ENCODE measurements around the gene RPL37A.

RPL37A gene

DNA sequence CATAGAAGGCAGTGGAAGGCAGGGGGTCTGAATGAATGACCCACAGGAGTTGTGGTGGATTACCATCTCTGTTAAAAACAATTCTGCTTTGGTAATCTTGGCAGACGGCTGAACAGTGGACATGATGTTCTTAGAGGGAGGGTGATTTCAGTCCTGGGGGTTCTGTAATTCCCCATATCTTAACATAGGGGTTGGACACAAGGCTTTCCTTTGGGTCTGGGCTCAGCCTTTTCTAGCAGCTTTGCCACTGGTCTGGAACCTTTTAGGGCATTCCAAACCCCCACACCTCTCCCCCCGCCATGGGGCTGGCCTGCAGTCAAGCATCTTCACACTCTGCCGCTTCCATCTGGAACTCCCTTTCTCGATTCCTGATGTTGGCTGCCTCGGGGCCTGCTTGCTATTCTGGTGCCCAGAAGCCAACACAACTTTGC lies 50.3 kb downstream of the RPL37A start:
- Histone ChIP-seq H3K27ac (no peak overlapping the region), H3K9ac (no peak overlapping the region), H4K20me1 (ENCODE audit: insufficient read depth) (no peaks in the 10 kb centered on the region), H3K4me1 (ENCODE audit: low read depth, poor library complexity, severe bottlenecking) (no peaks in the 10 kb centered on the region), H3K79me2 (ENCODE audit: insufficient read depth, low read depth) (no peaks in the 10 kb centered on the region), H3K4me3 (IDR thresholded peaks at IDR 0.05; ENCODE audit: insufficient read depth, low read depth, low read length) (no peak overlapping the region), H3K36me3 (ENCODE audit: insufficient read depth) (no peaks in the 10 kb centered on the region), H3K27me3 (ENCODE audit: insufficient read depth, low read depth) (no peaks in the 10 kb centered on the region), H2AFZ (ENCODE audit: low read depth) (no peak overlapping the region), H3K4me2 (no peak overlapping the region)
- TF ChIP-seq, protein P1, sequence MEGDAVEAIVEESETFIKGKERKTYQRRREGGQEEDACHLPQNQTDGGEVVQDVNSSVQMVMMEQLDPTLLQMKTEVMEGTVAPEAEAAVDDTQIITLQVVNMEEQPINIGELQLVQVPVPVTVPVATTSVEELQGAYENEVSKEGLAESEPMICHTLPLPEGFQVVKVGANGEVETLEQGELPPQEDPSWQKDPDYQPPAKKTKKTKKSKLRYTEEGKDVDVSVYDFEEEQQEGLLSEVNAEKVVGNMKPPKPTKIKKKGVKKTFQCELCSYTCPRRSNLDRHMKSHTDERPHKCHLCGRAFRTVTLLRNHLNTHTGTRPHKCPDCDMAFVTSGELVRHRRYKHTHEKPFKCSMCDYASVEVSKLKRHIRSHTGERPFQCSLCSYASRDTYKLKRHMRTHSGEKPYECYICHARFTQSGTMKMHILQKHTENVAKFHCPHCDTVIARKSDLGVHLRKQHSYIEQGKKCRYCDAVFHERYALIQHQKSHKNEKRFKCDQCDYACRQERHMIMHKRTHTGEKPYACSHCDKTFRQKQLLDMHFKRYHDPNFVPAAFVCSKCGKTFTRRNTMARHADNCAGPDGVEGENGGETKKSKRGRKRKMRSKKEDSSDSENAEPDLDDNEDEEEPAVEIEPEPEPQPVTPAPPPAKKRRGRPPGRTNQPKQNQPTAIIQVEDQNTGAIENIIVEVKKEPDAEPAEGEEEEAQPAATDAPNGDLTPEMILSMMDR (conservative IDR thresholded peaks at IDR 0.05; ENCODE audit: low read depth, low read length): no peak

GRCh38 chr2:216549926-216550690 lies 51.5 kb downstream of the RPL37A start:
- Histone ChIP-seq H4K20me1 (ENCODE audit: insufficient read depth) (no peaks in the 10 kb centered on the region), H3K27ac (no peak overlapping the region), H2AFZ (ENCODE audit: low read depth) (no peak overlapping the region), H3K27me3 (ENCODE audit: insufficient read depth, low read depth) (no peaks in the 10 kb centered on the region), H3K4me3 (IDR thresholded peaks at IDR 0.05; ENCODE audit: insufficient read depth, low read depth, low read length) (no peak overlapping the region), H3K36me3 (ENCODE audit: insufficient read depth) (no peaks in the 10 kb centered on the region), H3K4me2 (no peak overlapping the region), H3K79me2 (ENCODE audit: insufficient read depth, low read depth) (no peaks in the 10 kb centered on the region), H3K9ac (no peak overlapping the region), H3K4me1 (ENCODE audit: low read depth, poor library complexity, severe bottlenecking) (no peaks in the 10 kb centered on the region)
- TF ChIP-seq, protein P1 (conservative IDR thresholded peaks at IDR 0.05; ENCODE audit: low read depth, low read length): no peak

DNA sequence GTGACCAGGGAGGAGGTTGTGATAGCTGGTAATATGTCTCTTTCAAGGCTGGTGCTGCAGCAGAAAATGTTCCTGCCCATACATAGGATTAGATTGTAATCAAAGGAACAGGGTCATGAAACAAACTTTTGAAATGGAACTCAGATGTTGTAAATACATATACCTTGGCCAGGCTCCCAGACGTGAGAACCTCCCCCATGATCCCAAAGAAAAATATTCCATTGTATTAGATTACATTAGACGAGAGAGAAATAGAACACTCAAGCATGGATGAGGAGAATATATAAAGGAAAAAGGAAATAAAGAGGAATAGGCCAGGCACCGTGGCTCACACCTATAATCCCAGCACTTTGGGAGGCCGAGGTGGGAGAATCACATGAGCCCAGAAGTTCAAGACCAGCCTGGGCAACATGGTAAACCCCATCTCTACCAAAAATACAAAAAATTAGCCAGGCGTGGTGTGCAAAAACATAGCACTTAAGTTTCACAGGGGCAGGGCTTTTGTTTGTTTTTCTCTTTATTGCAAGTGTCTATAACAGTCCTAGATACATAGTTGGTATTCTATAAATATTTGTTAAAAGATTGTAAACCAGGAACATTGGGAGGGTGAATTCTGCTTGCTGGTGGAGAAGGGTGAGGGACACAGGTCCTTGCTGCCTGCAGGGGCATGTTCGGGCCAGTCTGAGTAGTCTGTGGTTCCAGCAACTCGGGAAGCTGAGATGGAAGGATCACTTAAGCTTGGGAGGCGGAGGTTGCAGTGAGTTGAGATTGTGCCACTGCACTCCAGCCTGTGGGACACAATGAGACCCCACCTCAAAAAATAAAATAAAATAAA lies 52.8 kb downstream of the RPL37A start:
- Histone ChIP-seq H3K27me3 (ENCODE audit: insufficient read depth, low read depth) (no peaks in the 10 kb centered on the region), H4K20me1 (ENCODE audit: insufficient read depth) (no peaks in the 10 kb centered on the region), H2AFZ (ENCODE audit: low read depth) (no peak overlapping the region), H3K4me3 (IDR thresholded peaks at IDR 0.05; ENCODE audit: insufficient read depth, low read depth, low read length) (no peak overlapping the region), H3K79me2 (ENCODE audit: insufficient read depth, low read depth) (no peaks in the 10 kb centered on the region), H3K4me2 (no peak overlapping the region), H3K9ac (no peak overlapping the region), H3K27ac (no peak overlapping the region), H3K36me3 (ENCODE audit: insufficient read depth) (no peaks in the 10 kb centered on the region), H3K4me1 (ENCODE audit: low read depth, poor library complexity, severe bottlenecking) (no peaks in the 10 kb centered on the region)
- TF ChIP-seq, protein P1 (conservative IDR thresholded peaks at IDR 0.05; ENCODE audit: low read depth, low read length): no peak

- Histone ChIP-seq H3K4me3 (IDR thresholded peaks at IDR 0.05; ENCODE audit: insufficient read depth, low read depth, low read length) (no peak overlapping the region), H3K79me2 (ENCODE audit: insufficient read depth, low read depth) (no peaks in the 10 kb centered on the region), H3K27me3 (ENCODE audit: insufficient read depth, low read depth) (no peaks in the 10 kb centered on the region), H3K4me1 (ENCODE audit: low read depth, poor library complexity, severe bottlenecking) (no peaks in the 10 kb centered on the region), H3K36me3 (ENCODE audit: insufficient read depth) (no peaks in the 10 kb centered on the region), H3K9ac (no peak overlapping the region), H4K20me1 (ENCODE audit: insufficient read depth) (no peaks in the 10 kb centered on the region), H2AFZ (ENCODE audit: low read depth) (no peak overlapping the region), H3K4me2 (no peak overlapping the region), H3K27ac (no peak overlapping the region)
- TF ChIP-seq, protein P1 (conservative IDR thresholded peaks at IDR 0.05; ENCODE audit: low read depth, low read length): no peak
Observed at GRCh38 chr2:216553093-216553478, 54.4 kb downstream of the RPL37A start.
